ENCODE measurements around the gene DBP. TPM values are rescaled to one million over a fixed set of nuclear protein-coding genes. Genes with fewer than 3 reads are reported as not detected.
A peak's percentile ranks its signal among the peaks of the same experiment; 100 is the strongest.
"Not testable (repeated sequence)": the region's sequence is repeated elsewhere in the genome, so short reads cannot be mapped to it uniquely, and the experiment has no call there.

The DBP gene
- total RNA-seq, 1 donor from 2014 or later, result 1.4 TPM

DNA sequence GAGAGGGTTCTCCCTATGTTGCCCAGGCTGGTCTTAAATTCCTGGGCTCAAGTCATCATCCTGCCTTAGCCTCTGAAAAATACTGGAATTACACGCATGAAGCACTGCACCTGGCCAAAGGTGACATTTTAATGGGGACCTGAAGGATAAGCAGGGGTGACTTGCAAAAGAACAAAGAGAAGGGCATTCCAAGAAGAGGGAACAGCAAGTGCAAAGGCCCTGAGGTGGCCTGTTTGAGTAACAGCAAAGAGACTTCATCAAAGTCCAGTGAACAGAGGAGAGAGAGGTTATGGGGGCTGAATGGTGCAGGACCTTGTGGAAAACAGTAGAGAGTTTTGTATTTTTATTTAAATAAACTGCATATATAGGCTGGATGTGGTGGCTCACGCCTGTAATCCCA lies 4.7 kb upstream of the DBP start:
- no peak for DNase-seq (ENCODE audit: low spot score)

GRCh38 chr19:48639483-48640375 lies 2.5 kb upstream of the DBP start:
- DNase-seq (ENCODE audit: low spot score), result no peak

DNA sequence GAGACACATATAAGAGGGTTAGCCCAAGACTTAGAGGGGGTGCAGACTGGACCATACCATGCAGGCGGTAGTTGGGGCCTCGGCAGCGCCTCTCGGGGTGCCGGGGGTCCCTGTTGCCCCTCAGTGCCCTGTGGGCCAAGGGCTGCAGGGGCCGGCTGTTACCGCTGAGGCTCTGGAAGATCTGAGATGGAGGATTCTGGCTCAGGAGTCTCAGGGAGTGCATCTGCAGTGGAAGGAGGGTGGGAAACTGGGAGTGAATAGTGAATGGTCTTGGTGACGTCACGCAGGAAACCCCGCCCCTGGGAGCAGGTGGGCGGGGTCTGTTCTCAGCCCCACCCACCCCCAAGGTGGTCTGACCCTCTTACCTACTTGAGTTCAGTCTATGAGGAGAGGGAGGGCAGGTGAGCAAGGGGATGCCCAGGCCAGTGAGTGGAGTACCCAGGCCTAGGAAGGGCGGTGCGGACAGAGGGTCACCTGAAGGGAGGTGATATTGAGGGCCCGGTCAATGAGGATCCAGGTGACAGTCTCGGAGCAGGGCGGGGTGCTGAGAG lies 1.7 kb upstream of the DBP start:
- no peak for DNase-seq (ENCODE audit: low spot score)

DNA sequence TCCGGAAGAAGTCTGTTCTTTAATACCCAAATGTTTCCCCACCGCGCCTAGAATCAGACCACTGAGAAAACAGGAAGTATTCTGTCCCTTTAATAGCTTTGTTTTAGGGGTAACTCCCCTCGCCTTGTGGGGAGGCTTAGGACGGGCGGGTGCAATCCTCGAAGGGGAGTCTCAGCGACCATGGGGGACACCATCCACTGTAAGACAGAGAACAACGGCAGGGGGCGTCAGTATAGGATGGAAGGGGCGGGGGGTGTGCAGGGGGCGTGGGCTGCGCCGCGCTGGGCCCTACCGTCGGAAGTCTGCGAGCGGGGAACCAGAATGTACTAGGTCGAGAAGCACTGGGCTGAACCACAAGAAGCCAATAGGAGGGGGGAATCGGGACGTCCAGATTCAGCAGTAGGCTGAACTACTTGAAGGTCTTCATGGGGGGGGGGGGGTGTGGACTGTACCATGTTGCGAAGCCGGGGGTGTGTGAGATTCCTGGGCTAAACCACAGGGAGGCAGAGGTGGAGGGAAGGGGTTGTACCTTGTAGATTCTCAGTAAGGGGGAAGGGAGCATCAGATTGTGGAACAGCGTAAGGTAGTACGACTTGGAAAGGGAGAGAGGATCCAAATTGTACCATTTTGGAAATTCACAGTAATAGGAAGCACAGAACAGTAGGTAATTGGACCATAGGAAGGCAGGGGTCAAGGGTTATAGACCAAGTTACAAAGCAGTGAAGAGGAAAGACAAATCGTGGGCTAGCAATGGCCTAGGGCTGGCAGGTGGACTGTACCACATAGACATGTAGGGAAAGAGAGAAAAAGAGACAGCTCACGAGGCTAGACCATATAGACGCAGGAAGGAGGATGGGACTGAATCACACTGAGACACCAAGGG lies 1.0 kb upstream of the DBP start:
- DNase-seq (ENCODE audit: low spot score), result no peak

DNA sequence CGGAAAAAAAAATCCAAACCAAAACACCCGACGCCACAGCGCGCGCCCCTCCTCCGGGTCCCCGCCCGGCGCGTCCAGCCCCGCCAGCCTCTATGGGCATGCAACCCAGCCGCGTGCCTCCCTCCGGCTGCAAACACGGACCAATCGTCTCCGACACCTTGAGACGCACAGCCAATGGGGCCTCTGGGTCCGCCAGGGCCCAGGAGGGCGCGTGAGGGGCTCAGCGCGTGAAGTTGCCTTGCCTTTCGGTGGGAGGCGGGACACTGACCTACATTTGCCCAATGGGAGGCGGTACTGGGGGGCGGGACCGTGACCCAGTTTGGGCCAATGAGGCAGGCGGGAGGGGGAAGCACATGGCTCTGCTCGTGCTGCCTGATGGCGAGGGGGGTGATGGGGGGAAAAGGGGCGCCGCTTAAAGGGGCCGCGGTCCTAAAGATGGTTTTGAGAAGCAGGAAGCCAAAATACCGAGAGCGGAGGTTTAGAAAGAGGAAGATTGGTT lies 319 bp upstream of the DBP start:
- peak; percentile 98 for DNase-seq (ENCODE audit: low spot score)

DNA sequence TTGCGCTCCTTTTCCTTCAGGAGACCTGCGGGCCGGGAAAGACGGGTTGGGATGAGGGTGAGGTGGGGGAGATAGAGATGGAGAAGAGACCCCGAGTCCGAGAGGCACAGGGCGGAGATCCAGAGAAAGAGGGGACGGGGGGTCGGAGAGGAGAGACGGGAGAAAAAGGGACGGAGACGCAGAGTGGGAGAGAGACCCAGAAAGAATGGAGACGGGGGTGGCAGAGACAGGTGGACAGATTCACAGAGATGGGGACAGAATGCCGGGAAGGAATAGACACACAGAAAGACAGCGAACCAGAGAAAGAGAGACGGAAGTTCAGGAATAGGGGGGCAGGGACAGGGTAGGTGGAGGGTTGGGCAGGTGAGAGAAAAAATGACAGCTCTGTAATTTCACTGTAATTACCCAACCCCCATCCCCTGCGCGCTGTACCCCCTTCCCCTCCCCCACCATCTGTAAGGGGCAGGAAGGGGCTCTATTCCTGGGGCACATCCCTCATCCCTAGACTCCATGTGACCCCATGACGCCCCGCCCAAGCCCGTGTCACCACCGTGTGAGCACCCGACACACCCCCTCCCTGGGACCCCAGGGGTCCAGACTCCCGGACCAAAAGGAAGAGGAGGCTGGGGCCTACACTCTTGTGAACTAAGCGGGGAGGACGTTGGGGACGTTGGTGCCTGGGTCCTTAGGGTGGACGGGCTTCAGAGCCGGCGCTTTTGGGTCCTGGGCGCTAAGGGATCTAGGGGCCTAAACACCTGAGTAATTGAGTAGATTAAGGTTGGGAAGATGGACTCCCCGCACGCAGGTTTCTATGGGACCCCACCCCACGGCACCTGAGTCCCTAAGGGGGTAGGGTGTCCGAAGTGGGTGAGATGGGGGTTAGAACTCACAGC lies 967 bp downstream of the DBP start:
- DNase-seq (ENCODE audit: low spot score), result no peak

- DNase-seq (ENCODE audit: low spot score), result no peak
These were observed 1.8 kb downstream of the DBP start for GRCh38 chr19:48635263-48635965.

DNA sequence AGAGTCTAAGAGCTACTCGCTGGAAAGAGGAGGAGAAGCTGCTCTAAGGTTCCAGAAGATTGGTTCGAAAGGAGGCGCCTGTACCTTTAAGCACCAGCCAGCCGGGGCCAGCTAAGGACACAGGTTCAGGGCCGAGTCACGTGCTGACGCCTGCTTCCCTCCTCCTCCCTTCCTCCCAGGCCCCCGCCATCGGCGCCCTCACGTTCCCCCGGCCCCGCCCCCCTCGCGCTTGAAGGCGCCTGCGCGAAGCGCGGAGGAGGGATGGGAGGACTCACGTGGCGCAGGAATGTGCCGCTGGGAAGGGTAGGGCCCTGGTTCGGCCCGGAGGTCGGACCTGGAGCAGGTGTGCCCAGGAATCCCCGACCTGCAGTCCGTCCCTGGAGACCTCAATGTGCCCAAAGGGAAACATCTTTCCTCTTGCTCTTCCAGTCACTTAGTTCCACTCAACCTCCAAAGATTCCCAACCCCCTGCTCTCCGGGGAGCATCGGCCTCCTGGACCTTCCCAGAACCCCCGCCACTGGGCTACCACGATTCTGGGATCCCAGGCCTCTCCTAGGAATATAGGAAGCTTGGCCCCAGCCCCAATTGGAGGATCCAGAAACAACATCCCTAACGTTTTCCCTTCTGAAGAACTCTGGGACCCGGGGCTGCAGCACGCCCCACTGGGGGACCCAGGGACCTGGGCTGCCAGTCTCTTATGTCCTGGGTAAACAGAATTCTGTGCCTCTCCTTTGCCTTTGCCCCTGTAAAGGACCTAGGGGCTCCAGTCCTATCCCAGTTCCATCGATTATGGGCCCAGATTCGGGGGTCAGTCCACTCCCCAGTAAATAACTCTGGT lies 2.5 kb downstream of the DBP start:
- peak; percentile 96 for DNase-seq (ENCODE audit: low spot score)

DNA sequence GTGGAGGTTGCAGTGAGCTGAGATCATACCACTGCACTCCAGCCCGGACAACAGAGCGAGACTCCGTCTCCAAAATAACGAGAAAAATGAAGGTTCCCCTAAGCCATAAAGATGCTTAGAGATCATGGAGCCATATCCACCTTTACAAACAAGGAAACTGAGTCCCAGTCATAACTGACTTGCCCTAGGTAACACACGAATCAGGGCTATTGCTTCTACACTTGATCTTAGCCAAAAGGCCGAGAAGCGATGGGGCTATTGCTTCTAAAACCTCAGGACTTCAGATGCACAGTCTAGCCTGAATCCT lies 3.2 kb downstream of the DBP start:
- DNase-seq (ENCODE audit: low spot score), result no peak

- DNase-seq (ENCODE audit: low spot score), result no peak
These were observed 3.8 kb downstream of the DBP start for GRCh38 chr19:48633148-48634035.

GRCh38 chr19:48632692-48633147 lies 4.5 kb downstream of the DBP start:
- DNase-seq (ENCODE audit: low spot score), result no peak

DNA sequence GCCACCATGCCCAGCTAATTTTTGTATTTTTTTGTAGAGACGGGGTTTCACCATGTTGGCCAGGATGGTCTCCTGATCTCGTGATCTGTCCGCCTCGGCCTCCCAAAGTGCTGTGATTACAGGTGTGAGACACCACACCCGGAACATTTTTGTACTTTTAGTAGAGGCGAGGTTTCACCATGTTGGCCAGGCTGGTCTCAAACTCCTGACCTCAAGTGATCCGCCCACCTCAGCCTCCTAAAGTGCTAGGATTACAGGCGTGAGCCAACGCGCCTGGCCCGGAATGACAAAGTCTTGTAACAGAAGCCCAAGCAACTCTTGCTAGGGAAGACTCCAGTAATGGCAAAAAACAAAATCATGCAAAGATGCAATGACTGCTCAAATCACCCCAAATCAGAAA lies 4.9 kb downstream of the DBP start:
- DNase-seq (ENCODE audit: low spot score), result not testable (repeated sequence)

DNA sequence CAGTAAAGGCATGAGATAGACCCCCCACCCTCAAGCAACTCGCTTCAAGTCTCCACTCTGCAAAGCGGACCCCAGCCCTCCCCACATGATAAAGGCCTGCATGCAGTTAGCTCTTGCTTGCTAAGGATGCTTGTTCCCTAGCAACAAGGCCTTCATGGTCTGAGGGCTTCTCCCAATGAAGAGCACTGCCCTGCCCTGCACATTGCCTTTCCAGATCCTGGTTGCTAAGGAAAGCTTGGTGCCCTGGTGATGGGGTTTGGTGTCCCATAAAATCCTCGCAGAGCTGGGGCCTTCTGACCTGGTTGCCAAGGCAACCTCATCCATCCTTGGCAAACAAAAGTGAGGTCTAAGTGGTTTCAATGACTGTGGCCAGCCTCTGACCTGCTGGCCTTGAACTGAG lies 6.0 kb downstream of the DBP start:
- no peak for DNase-seq (ENCODE audit: low spot score)

DNA sequence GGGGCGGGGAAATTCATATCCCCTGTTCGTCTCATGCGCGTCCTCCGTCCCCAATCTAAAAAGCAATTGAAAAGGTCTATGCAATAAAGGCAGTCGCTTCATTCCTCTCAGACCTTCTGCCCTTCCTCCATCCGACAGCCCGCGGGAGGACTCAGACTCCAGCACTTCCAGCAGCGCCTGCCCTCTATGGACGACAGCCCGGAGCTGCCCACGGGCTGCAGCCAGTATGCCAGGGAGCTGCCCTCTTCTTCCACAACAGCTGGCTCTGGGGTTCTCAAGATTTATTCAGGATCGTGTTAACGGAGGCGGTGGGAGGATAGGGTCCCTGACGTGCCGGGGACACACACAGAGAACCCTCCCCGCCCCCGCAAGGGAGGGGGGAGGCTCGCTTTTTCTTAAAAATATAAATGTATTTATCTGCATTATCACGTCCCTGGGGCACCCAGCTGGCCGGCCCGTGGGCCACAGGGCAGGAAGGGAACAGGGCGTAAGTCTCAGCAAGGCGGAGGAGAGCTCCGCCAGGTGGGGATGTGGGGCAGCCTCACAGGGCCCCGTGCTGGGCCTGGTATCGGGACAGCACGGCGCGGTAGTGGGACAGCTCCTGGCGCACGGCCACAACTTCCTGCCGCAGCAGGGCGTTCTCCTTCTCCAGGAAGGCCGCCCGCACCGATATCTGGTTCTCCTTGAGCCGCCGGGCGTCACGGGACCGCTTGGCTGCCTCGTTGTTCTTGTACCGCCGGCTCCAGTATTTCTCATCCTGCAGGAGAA lies 6.7 kb downstream of the DBP start:
- no peak for DNase-seq (ENCODE audit: low spot score)

- no peak for DNase-seq (ENCODE audit: low spot score)
These were observed 7.4 kb downstream of the DBP start for GRCh38 chr19:48629599-48630295.

DNA sequence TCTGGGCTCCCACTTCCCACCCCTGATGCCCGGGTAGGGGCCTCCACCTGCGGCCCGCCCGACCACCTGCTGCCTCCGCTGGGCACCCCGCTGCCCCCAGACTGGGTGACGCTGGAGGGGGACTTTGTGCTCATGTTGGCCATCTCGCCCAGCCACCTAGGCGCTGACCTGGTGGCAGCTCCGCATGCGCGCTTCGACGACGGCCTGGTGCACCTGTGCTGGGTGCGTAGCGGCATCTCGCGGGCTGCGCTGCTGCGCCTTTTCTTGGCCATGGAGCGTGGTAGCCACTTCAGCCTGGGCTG lies 7.9 kb downstream of the DBP start:
- no peak for DNase-seq (ENCODE audit: low spot score)
